Measurements from ENCODE around the gene GEMIN5.
"Not testable (repeated sequence)": the region's sequence is repeated elsewhere in the genome, so short reads cannot be mapped to it uniquely, and the experiment has no call there.

The GEMIN5 gene

DNA sequence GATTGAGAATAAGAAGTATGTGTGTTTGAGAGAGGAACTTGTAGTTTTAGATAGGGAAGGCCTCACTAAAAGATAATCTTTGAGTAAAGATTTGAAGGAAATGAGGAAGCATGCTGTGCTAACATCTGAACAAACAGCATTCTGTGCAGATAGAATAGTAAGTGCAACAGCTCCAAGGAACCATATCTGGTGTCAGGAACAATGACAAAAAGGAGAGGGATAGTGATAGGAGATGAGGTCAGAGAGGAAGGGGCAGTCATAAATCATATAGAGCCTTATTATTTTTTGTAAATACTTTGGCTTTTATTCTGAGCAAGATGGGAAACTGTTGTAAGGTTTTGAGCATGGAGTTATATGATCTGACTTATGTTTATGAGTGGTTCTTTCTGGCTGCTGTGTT, 6.7 kb upstream of the GEMIN5 start:
- DNase-seq (ENCODE audit: low read depth), result no peak

DNA sequence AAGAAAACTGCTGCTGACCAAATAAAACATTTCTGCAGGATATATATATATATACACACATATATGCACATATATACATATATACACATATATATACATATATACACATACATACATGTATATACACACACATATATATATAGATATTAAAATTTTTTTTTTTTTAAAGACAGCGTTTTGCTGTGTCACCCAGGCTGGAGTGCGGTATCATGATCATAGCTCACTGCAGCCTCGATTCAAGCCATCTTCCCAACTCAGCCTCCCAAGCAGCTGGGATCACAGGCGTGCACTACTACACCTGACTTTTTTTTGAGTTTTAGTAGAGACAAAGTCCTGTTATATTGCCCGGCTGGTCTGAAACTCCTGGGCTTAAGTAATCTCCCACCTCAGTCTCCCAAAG, 5.5 kb upstream of the GEMIN5 start:
- DNase-seq (ENCODE audit: low read depth), result no peak

DNA sequence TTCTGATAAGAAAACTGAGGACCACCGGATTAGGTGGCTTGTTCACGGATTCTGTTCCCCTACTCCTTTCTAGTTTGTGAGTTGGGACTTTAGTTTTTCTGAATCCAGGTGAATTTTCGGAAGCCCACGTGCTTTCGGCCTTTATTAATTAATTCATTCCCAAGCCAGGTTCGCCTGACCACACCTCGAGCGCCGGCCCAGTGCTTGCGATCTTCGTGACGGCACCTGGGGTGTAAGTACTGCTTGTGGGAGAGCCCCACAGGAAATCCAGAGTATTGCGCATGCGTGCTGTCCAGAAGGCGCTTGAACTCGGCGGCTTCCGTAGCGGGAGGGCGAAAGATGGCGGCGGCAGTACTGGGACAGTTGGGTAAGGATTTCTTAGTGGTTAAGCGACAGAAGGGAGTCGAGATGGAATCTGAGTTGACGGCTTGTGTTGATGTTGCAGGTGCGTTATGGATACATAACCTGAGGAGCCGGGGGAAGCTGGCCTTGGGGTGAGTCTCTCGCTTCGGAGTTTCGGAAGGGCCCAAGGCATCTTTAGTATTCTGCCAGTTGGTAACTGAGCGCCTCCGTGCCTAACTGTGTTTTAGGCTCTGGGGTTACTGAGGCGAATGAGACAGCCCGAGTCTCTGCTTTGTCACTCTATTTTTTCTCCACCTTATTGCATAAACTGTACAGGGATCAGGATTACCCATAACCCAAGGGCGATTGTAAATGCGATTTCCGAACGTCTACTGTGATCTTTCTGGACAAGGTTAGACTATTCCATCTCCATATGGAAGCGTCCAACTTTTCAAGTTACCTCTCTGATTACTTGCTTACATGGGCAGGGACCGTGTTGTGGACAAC, 3.0 kb upstream of the GEMIN5 start, which contains the start of gene MRPL22:
Gene MRPL22, plus strand, starts transcription at position 302 of the 849 bp plus-strand sequence. Its CDS starts 38 bp downstream, at position 340.
- DNase-seq (ENCODE audit: low read depth), result peak; percentile 78

DNA sequence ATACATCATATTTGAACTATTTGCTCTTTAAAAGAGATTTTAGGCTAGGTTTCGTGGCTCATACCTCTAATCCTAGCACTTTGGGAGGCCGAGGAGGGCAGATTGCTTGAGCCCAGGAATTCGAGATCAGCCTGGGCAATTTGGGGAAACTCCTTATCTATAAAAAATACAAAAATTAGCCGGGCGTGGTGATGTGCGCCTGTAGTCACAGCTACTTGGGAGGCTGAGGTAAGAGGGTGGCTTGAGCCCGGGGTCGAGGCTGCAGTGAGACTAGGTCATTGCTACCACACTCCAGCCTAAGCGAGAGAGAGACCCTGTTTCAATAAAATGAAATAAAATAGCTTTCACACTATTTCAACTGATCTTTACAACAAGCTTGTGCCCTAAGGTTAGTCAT, 2.4 kb upstream of the GEMIN5 start:
- no peak for DNase-seq (ENCODE audit: low read depth)

DNA sequence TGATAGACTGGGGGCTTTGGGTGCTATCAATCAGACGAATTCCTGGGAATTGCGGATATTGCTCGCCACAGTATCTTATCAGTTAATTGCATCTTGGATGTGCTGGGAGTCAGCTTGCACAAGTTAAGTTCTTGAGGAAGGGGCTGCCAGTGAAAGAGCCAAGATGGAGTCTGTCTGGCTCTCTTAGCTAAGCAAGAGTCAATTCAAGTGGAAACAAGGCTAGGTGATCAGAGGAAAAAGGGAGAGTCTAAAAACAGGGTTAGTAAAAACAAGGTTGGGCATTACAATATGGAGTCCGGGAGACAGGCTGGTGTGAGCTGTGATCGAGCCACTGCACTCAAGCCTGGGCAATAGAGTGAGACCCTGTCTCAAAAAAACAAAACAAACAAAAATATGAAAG, 1.4 kb upstream of the GEMIN5 start:
- DNase-seq (ENCODE audit: low read depth), result not testable (repeated sequence)

DNA sequence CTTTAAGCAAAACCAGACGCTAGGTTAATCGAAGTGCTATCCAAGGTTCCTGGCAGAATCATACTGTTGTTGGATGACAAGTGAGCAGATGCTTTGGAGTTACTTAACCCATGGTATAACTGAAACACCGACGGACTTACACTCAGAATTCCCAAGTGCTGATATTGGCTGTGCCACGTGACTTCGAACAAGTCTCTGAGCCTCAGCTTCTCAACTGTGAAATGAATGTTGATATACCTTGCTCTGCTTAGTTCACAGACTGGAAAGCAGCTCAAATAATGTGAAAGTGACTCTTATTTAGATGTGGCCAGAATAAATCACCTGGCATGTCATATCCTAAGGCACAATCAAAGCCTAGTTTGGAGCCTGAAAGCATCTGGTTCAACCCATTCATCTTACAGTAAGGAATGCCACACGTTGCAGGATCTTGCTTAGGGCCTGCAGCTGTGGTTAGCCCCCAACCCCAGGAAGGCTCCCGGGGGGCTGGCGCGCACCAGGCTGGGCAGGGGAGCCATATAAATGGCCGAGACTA, 759 bp downstream of the GEMIN5 start:
- no peak for DNase-seq (ENCODE audit: low read depth)

DNA sequence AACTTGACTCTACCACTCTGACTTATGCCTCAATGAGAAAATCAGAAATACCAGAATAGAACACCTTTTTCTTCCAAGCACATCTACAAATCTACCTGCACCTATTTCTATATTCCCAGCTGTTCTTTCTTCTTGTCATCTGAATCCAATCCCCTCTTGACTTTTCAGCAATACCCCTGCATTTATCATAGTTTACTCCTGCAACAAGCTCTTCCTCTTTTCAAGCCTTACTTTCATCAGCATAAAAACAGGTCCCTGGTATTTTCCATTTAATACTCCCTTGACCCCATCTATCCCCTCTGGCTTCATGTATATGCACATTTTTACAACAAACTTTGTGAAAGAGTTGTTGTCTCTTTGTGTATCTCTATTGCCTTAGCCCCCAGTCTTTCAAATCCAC, 3.1 kb downstream of the GEMIN5 start:
- DNase-seq (ENCODE audit: low read depth), result no peak

DNA sequence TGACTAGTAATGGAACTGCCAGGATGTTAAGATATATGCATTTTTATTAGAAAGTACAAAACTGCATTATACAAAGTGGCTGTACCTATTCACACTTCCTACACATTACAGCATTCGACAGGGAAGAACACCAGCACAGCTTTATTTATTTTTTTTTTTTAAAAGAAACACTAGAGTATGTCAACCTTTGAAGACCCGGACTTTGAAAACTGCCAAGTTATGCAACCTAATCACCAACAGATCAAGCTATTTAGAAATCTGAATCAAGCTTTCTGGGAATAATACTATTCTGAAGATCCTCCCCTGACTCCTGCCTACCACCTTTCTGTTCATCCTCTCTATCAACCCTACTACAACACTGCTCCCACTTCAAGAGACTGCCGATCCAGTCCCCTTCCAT, 4.5 kb downstream of the GEMIN5 start:
- no peak for DNase-seq (ENCODE audit: low read depth)

DNA sequence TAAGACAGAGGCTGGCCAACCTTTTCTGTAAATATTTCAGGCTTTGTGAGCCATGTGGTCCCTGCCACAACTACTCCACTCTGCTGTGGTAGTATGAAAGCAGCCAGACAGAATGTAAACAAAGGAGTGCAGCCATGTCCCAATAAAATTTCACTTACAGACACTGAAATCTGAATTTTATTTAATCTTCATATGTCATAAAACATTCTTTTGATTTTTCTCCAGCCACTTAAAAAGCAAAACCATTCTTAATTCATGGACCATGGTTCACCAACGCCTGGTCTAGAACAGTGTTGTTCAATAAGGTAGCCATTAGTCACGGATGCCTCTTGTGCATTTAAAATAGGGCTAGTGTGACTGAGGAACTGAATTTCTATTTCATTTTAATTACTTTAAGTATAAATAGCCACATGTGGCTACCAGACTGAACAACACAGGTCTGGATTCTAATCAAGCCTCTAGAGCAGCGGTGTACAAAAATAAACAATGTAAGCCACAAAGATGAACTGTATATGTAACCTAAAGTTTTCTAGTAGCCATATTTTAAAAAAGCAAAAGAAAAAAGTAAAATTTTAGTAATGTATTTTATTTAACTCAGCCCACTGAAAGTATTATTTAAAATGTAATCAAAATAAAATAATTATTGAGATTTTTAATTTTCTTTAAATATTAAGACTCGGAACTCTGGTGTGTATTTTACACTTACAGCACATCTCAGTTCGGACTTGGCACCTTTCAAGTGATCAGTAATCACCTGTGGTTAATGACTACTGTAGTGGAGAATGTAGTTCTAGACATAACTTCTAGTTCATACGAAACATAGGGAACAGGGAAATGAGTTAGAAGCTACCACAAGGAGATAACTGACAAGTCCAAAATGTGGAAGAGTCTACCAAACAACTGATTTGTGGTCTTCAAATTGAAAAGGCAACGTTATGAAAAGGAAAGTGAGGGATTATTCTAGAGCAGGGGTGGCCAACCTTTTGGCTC, 14.3 kb downstream of the GEMIN5 start:
- DNase-seq (ENCODE audit: low read depth), result no peak

DNA sequence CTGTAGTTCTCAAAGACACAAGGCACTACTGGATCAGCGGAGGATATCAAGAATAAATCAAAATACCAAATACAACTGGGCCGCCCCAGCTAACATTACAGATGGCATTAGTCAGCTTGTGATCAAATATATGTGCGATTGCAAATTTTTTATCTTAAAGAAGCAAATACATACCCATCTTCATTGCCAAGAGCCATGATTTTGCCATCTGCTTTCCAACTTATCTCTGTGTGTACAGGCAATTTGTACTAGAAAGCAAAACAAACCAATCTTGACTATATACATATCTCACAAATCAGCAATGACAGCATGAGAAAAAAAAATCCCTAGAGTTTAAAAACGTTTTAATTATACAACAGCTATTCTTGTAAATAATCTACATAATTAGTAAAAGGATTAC, 20.3 kb downstream of the GEMIN5 start:
- DNase-seq (ENCODE audit: low read depth), result no peak

DNA sequence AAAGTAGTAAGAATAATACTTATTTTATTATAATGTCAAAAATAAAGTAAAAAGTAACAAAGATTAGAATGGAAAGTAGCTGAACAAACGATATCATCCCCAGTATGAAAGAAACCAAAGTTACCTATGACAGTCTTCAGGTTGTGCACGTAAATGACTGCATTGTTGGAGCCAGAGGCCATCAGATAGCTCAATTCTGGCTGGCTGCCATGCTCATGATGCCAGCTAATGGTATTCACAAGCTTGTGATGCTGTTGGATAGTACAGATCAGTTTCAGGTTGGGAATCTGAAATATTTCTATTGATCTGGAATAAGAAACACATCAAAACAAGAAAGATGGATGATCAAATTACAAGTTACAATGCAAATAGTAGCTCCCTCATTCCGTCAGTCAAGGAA, 21.1 kb downstream of the GEMIN5 start:
- DNase-seq (ENCODE audit: low read depth), result no peak

DNA sequence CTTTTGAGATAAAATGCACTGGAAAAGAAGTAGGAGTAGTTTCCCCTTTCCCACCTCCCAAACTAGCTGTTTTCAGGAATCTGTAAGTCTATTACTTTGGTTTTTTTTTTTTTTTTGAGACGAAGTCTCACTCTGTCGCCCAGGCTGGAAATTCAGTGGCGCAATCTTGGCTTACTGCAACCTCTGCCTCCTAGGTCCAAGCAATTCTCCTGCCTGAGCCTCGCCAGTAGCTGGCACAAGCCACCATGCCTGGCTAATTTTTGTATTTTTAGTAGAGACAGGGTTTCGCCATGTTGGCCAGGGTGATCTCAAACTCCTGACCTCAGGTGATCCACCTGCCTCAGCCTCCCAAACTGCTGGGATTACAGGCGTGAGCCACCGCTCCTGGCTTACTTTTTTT, 32.4 kb downstream of the GEMIN5 start:
- not testable (repeated sequence) for DNase-seq (ENCODE audit: low read depth)

DNA sequence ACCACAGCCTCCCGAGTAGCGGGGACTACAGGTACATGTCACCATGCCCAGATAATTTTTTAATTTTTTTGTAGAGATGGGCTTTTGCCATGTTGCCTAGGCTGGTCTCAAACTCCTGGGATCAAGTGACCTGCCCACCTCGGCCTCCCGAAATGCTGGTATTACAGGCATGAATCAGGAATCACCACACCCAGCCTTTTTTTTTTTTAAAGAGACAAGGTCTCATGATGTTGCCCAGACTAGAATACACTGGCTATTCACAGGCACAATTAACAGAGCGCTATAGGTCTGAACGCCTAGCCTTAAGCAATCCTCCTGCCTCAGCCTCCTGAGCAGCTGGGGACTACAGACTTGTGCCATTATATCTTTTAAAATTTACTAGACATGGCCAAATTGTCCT, 36.1 kb downstream of the GEMIN5 start:
- DNase-seq (ENCODE audit: low read depth), result no peak

DNA sequence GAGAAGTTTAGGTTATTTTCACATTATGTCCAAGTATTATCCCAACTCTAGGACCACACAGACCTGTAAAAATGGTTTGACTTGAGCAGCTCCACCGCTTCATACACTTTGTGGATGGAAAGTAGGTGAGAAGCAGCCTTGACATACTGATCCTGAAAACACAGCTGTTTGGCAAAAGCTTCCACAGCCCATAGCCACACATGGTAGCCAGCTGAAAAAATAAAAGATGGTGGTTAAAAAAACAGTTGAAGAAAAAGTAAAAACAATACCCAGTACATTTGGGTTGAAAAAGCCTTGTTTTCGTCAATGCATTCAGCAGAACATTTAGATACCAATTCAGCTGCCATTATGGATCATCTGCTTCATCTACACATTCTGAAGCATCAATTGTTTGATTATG, 36.7 kb downstream of the GEMIN5 start:
- DNase-seq (ENCODE audit: low read depth), result no peak

DNA sequence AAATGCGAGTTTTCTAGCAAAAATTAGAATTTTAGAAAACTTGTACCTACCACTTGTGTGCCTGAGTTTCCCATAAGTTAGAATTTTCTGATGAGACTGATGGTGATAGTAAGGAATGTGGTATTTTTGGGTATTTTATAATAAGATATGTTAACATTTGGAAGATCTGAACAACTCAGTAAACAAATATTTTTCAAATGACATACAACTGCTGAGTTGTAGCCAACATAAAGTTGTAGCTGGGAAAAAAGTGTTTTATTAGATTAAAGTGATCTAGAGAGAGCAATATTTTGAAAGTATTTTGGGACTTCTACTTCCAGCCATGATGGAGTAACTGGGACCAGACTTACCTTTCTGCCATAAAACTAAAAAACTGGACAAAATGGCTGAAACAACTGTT, 37.9 kb downstream of the GEMIN5 start:
- no peak for DNase-seq (ENCODE audit: low read depth)

DNA sequence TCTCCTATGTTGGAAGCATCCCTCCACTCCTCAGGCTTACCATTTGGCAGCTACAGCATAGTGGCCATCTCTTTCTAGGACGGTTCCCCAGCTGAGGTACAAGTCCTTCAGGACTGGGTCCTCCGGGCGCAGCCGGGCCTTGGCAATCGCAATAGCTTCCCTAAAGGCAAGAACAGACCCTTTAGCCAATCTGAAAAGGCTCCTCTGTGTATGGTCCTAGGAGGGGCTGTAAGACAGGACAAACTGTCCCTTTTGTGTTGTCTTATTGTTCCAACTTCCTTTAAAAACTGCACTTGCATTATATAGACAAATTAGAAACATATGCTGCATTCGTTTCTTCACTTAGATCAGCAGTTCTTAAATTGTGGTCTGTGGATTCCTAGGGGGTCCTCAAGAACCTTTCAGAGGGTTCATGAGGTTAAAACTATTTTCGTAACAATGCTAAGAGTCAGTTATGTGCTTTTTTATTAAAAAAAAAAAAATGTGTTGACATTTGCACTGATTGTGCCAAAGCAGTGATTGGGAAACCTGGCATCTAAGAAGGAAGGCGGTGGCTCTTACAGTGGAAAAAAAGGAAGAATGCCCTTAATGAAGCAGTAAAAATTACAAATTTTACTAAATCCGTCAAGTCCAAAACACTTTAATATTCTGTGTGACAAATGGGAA, 38.7 kb downstream of the GEMIN5 start:
- no peak for DNase-seq (ENCODE audit: low read depth)

DNA sequence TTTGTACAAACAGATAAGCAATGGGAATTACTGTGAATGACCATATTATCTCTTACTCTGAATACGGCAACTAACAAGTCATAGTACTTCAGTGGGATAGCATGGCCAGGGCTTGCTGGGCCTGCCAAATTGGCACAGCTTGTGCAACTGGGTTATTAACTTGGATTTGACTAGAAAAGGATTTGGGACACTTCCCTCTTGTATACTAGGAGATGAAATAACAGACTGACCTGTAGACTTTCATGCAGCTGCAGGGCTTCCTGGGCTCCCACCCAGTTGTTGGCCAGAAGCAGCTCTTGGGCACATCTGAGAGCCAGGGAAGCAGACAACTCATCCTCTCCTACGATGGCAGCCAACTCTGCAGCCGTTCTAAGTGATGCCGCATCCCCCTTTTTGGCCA, 39.8 kb downstream of the GEMIN5 start:
- no peak for DNase-seq (ENCODE audit: low read depth)

DNA sequence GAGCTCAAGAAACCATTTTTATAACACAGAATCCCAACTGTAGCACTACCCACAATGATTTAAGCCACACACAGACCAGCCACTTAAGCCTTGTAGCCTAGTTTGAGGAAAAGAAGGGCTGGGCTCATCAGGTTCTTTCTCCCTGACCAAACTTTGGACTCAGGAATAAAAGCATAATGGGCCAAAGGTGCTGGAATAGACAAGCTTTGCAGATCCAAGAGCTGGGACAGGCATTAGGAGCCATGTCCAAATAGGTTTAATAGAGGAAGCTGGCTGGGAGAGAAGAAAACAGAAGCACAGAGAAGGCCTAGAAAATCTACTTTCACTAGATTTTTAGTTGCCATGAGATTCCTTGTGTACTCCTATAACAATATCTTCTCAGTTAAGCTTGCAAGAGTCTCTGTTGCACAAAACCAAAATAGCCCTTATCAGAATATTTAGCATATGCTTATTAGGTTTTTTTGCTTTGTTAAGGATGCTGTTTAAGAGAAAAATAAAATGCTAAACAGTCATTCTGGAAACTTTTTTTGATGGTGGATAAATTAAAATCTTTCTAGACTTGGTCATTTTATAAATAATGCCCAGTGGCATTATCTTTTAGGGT, 41.3 kb downstream of the GEMIN5 start:
- no peak for DNase-seq (ENCODE audit: low read depth)

DNA sequence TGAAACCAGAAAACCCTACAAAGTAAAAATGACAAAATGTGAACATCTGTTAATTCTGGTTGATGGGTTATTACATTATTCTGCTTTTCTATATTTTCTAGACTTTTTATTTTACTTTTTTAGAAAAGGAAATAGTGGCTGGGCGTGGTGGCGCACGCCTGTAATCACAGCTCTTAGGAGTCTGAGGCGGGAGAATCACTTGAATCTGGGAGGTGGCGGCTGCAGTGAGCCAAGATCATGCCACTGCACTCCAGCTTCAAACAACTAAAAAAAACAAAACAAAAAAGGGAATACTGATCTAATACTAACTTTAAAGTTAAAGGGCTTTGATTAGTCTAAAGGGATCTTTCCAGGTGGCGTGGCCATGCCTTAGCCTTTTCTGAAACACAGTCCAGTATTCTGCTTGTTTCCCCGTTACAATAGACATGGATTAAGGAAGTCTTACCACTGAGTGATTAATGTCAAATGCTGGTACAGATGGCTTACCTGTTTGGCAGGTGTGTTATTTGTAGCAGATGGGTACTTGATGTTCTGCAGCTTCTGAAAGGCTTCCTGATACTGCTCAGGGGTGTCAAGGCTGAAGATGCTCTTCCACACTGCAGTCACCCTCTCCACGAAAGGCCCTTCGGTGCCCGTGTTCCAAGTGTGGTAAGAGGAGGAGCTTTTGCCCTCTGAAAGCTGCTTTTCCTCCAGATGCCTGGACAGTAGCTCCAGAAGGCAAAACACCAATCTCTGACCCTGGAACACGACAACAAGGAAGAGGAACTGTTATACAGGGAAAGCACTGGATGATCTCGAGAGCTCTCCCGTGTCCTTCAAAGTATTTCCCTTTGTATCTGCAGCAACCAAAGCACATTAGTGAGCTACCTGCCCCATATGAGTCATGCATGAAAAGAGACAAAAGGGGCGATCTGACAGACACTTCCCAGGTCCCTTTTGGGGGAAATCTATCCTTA, 42.1 kb downstream of the GEMIN5 start:
- DNase-seq (ENCODE audit: low read depth), result no peak

DNA sequence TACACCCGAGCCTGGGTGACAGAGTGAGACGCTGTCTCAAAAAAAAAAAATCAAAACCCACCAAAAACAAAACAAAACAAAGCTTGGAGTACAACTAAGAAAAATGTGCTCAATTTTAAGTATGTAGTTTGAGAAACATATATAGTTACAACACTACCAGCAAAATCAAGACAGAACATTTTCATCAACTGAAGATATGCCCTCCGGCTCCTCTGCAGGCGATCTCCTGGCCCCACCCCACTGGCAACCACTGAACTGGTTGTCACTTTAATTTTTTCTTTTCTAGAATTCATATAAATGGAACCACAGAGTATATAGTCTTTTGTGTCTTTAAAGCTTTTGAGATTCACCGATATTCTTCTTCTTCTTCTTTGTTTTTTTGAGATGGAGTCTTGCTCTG, 44.6 kb downstream of the GEMIN5 start:
- no peak for DNase-seq (ENCODE audit: low read depth)

DNA sequence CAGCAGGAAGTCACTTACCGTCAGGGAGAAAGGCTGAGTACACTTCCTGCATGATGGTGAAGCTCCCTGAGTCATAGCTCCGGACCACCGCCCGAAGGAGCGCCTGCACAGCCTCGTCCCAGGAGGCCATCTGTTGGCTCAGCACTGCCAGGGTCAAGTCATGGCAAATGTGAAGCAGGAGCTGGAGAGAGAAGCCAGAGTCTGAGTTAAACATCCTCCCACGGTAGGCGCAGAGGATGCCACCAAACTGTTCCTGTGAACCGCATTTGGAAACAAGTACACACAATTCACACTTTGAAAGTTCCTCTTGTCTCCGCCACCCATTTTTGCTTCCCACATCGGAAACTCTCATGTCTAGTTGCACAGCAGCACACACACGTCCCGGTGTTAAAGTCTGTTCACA, 45.6 kb downstream of the GEMIN5 start:
- DNase-seq (ENCODE audit: low read depth), result no peak
